ENCODE measurements around the gene MAGED1.

Gene MAGED1

DNA sequence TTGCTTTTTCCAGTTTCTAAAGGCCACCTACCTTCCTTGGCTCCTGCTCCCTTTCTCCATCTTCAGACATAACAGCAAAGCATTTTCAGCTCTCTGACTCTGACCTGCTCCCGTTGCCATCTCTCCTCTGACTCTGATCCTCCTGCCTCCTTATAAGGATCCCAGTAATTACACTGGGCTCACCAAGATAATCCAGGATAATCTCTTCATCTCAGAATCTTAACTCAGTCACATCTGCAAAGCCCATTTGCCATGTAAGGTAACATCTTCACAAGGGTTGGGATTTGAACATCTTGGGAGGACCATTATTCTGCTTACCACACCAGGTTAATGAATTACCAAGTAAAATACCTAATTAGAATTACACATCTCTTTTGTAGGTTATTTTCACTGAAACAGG, 41.3 kb upstream of the MAGED1 start:
- no peaks in the 10 kb centered on the region for H3K4me1 ChIP-seq (ENCODE audit: insufficient read depth, low read length, severe bottlenecking)
- no peak overlapping the region for H3K4me3 ChIP-seq (ENCODE audit: low read depth, low read length, poor library complexity, severe bottlenecking)
- H3K4me2 ChIP-seq (ENCODE audit: low read length): no peak overlapping the region
- TF ChIP-seq EZH2 (IDR thresholded peaks at IDR 0.05; ENCODE audit: borderline replicate concordance, low read length) (no peak), CTCF (IDR thresholded peaks at IDR 0.05; ENCODE audit: low read length) (no peak)
- H2AFZ ChIP-seq (ENCODE audit: low read length): no peak overlapping the region
- H3K9me3 ChIP-seq (ENCODE audit: low read length): no peaks in the 10 kb centered on the region; the same call in 1 of the 2 replicates
- H4K20me1 ChIP-seq (ENCODE audit: insufficient read depth, low read length): no peaks in the 10 kb centered on the region
- no peaks in the 10 kb centered on the region for H3F3A ChIP-seq (ENCODE audit: insufficient read depth, low read length)
- peaks cover 36% of the 10 kb centered on the region for H3K36me3 ChIP-seq (ENCODE audit: insufficient read depth, low read length)
- no peaks in the 10 kb centered on the region for H3K79me2 ChIP-seq (ENCODE audit: insufficient read depth, low read length)
- no peaks in the 10 kb centered on the region for H3K27me3 ChIP-seq (ENCODE audit: insufficient read depth, low read length)
- H3K27ac ChIP-seq (ENCODE audit: low read depth, low read length, poor library complexity, severe bottlenecking): no peak overlapping the region
- H3K9me2 ChIP-seq (ENCODE audit: low read depth, low read length): no peaks in the 10 kb centered on the region
- H3K9ac ChIP-seq (ENCODE audit: low read length): no peak overlapping the region

GRCh38 chrX:51852621-51853020, 40.8 kb upstream of the MAGED1 start:
- Histone ChIP-seq H3K4me1 (ENCODE audit: insufficient read depth, low read length, severe bottlenecking) (no peaks in the 10 kb centered on the region), H3K4me2 (ENCODE audit: low read length) (no peak overlapping the region)

DNA sequence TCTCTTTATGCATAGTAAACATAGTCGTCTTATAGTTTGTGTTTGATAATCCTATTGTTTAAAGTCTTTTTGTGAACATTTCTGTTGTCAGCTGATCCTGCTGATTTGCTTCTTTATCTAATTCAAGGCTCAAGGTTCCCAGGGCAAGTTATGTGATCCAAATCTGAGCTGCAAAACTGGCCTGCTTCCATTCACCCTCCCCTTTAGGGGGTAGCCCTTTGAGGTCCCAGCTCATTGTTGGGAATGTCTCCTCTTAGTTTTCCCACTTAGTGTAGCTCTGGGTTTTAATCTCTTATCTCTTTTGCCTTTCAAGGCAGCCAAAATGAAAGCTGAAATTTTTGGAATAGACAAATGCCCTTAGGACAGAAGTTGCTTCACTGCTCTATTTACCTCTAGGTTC, 40.2 kb upstream of the MAGED1 start:
- no peaks in the 10 kb centered on the region for H3K27me3 ChIP-seq (ENCODE audit: insufficient read depth, low read length)
- no peak for TF ChIP-seq EZH2 (IDR thresholded peaks at IDR 0.05; ENCODE audit: borderline replicate concordance, low read length)
- TF ChIP-seq CTCF (IDR thresholded peaks at IDR 0.05; ENCODE audit: low read length): no peak
- H3K4me1 ChIP-seq (ENCODE audit: insufficient read depth, low read length, severe bottlenecking): no peaks in the 10 kb centered on the region
- no peak overlapping the region for H2AFZ ChIP-seq (ENCODE audit: low read length)
- H3K79me2 ChIP-seq (ENCODE audit: insufficient read depth, low read length): no peaks in the 10 kb centered on the region
- H3K36me3 ChIP-seq (ENCODE audit: insufficient read depth, low read length): peaks cover 39% of the 10 kb centered on the region
- no peak overlapping the region for H3K27ac ChIP-seq (ENCODE audit: low read depth, low read length, poor library complexity, severe bottlenecking)
- H4K20me1 ChIP-seq (ENCODE audit: insufficient read depth, low read length): no peaks in the 10 kb centered on the region
- no peaks in the 10 kb centered on the region for H3F3A ChIP-seq (ENCODE audit: insufficient read depth, low read length)
- no peaks in the 10 kb centered on the region; the same call in 1 of the 2 replicates for H3K9me3 ChIP-seq (ENCODE audit: low read length)
- H3K9me2 ChIP-seq (ENCODE audit: low read depth, low read length): no peaks in the 10 kb centered on the region
- no peak overlapping the region for H3K4me2 ChIP-seq (ENCODE audit: low read length)
- no peak overlapping the region for H3K9ac ChIP-seq (ENCODE audit: low read length)
- no peak overlapping the region for H3K4me3 ChIP-seq (ENCODE audit: low read depth, low read length, poor library complexity, severe bottlenecking)

More at GRCh38 chrX:51852621-51853020, 40.8 kb upstream of the MAGED1 start:
- Histone ChIP-seq H3K27ac (ENCODE audit: low read depth, low read length, poor library complexity, severe bottlenecking) (no peak overlapping the region), H3K9ac (ENCODE audit: low read length) (no peak overlapping the region), H3K79me2 (ENCODE audit: insufficient read depth, low read length) (no peaks in the 10 kb centered on the region), H3F3A (ENCODE audit: insufficient read depth, low read length) (no peaks in the 10 kb centered on the region), H4K20me1 (ENCODE audit: insufficient read depth, low read length) (no peaks in the 10 kb centered on the region), H3K36me3 (ENCODE audit: insufficient read depth, low read length) (peaks cover 39% of the 10 kb centered on the region), H3K9me3 (ENCODE audit: low read length) (no peaks in the 10 kb centered on the region; the same call in 1 of the 2 replicates), H3K9me2 (ENCODE audit: low read depth, low read length) (no peaks in the 10 kb centered on the region), H2AFZ (ENCODE audit: low read length) (no peak overlapping the region), H3K4me3 (ENCODE audit: low read depth, low read length, poor library complexity, severe bottlenecking) (no peak overlapping the region), H3K27me3 (ENCODE audit: insufficient read depth, low read length) (no peaks in the 10 kb centered on the region)
- TF ChIP-seq CTCF (IDR thresholded peaks at IDR 0.05; ENCODE audit: low read length) (no peak), EZH2 (IDR thresholded peaks at IDR 0.05; ENCODE audit: borderline replicate concordance, low read length) (no peak)

Data from OCI-LY1 (cell line).